Subcutaneous abdominal adipose tissue (tissue), 5 donors: Measurements from ENCODE around the gene PDS5B.
"Not testable (repeated sequence)": the region's sequence is repeated elsewhere in the genome, so short reads cannot be mapped to it uniquely, and the experiment has no call there.

Experiments
- H3K27ac ChIP-seq: one replicate; pipeline ENCODE4 v1.7.0; 2013; ENCODE audit warnings: low read depth, mild to moderate bottlenecking, inconsistent platforms, low read length, moderate library complexity
- H3K27me3 ChIP-seq, 5 donors: one replicate each; pipeline ENCODE4 v1.7.0; 2013; ENCODE audit warnings: low read length in 5 of 5, inconsistent platforms in 1 of 5; ENCODE audit not compliant: control insufficient read depth in 5 of 5, insufficient read depth in 4 of 5
- H3K36me3 ChIP-seq, 5 donors: one replicate each; pipeline ENCODE4 v1.7.0; 2013; ENCODE audit warnings: low read length in 5 of 5; ENCODE audit not compliant: control insufficient read depth in 5 of 5, insufficient read depth in 5 of 5
- H3K4me1 ChIP-seq, 5 donors: one replicate each; pipeline ENCODE4 v1.7.0; 2013; ENCODE audit warnings: low read length in 5 of 5, mild to moderate bottlenecking in 3 of 5, moderate library complexity in 1 of 5; ENCODE audit not compliant: control insufficient read depth in 5 of 5, insufficient read depth in 5 of 5
- H3K4me3 ChIP-seq, 5 donors: one replicate each; pipeline ENCODE4 v1.7.0; 2013; ENCODE audit warnings: low read length in 5 of 5, low read depth in 1 of 5
- H3K9ac ChIP-seq, 5 donors: one replicate each; pipeline ENCODE4 v1.7.0; 2013; ENCODE audit warnings: low read length in 5 of 5, mild to moderate bottlenecking in 4 of 5, moderate library complexity in 3 of 5
- H3K9me3 ChIP-seq, 5 donors: one replicate each; pipeline ENCODE4 v1.7.0; 2013; ENCODE audit warnings: low read length in 5 of 5; ENCODE audit not compliant: control insufficient read depth in 5 of 5
- donor health status: healthy.
- donor health status: healthy.
- donor health status: healthy.
- donor health status: healthy.
- donor health status: healthy.

PDS5B gene

GRCh38 chr13:32826372-32826771 lies 240.1 kb downstream of the PDS5B start:
- H3K36me3 ChIP-seq = not testable (repeated sequence)

More at GRCh38 chr13:32826372-32826771, 240.1 kb downstream of the PDS5B start:
- not testable (repeated sequence) for H3K9me3 ChIP-seq, H3K9ac ChIP-seq, H3K4me1 ChIP-seq, H3K27me3 ChIP-seq, H3K27ac ChIP-seq, H3K4me3 ChIP-seq
